ENCODE results near the gene CYTH4. TPM values are rescaled to one million over a fixed set of nuclear protein-coding genes. Genes with fewer than 3 reads are reported as not detected.
A peak's percentile ranks its signal among the peaks of the same experiment; 100 is the strongest.

The CYTH4 gene
- polyA plus RNA-seq, 2 of the 4 experiments (the other 2 are of a cell fraction): 0.05 to 0.10 TPM

GRCh38 chr22:37242395-37242918 lies 39.9 kb upstream of the CYTH4 start:
- Histone ChIP-seq H3K4me3 (no peak overlapping the region), H3K27ac (peak overlapping the region in 1 of 2 experiments; percentile 44; a peak in 1 of 6 replicates), H3K9me3 (no peaks in the 10 kb centered on the region), H3K4me1 (peaks cover 3% of the 10 kb centered on the region; the same call in 1 of the 3 replicates), H3K4me2 (no peak overlapping the region)
- no peak for FAIRE-seq
- ChIA-PET POLR2A (no interaction called here), CTCF (interaction anchor here (0.8 to 4.9 kb wide), 4 partner anchors 8 to 43 kb away, joined by 3 to 42 read pairs (median 4); no protein-coding TSS in a partner anchor)
- peak in 1 of 2 experiments; percentile 18; a peak in 1 of 6 replicates for ATAC-seq
- WGBS (ENCODE audit: missing lambda C conversion rate): 64% methylated on average over 13 of the region's 16 CpGs
- TF ChIP-seq RNF2 (IDR thresholded peaks at IDR 0.05; ENCODE audit: borderline replicate concordance, low read depth): no peak
- no peak for TF ChIP-seq NR3C1 (IDR thresholded peaks at IDR 0.05)
- TF ChIP-seq ELK1 (IDR thresholded peaks at IDR 0.05; ENCODE audit: low read depth, low read length): no peak
- no peak for TF ChIP-seq JUN (IDR thresholded peaks at IDR 0.05)
- TF ChIP-seq KDM1A (IDR thresholded peaks at IDR 0.05; ENCODE audit: low read depth): no peak
- no peak for TF ChIP-seq NFE2L2 (conservative IDR thresholded peaks at IDR 0.05; ENCODE audit: low read length)
- no peak for TF ChIP-seq ZNF302 (CRISPR knock-in tag; IDR thresholded peaks at IDR 0.05)
- TF ChIP-seq ESRRA (IDR thresholded peaks at IDR 0.05; ENCODE audit: borderline replicate concordance, low read length): no peak
- no peak for TF ChIP-seq RARB (CRISPR knock-in tag; IDR thresholded peaks at IDR 0.05)
- TF ChIP-seq HES2 (IDR thresholded peaks at IDR 0.05): no peak
- no peak for TF ChIP-seq EHMT2 (IDR thresholded peaks at IDR 0.05; ENCODE audit: low read depth)
- TF ChIP-seq HDAC2 (IDR thresholded peaks at IDR 0.05): no peak
- DNase-seq (ENCODE audit: low read depth in 1 of 2, low spot score in 1 of 2): no peak

GRCh38 chr22:37243402-37244113 lies 38.8 kb upstream of the CYTH4 start:
- no peak overlapping the region for H3K4me2 ChIP-seq
- ATAC-seq (no peak), FAIRE-seq (no peak), DNase-seq (ENCODE audit: low read depth in 1 of 2, low spot score in 1 of 2) (no peak)
- H3K4me1 ChIP-seq: peaks cover 3% of the 10 kb centered on the region; the same call in 1 of the 3 replicates
- H3K9me3 ChIP-seq: no peaks in the 10 kb centered on the region
- 74% methylated on average over 8 of the region's 12 CpGs for WGBS (ENCODE audit: missing lambda C conversion rate)
- TF ChIP-seq PHF8 (IDR thresholded peaks at IDR 0.05; ENCODE audit: borderline replicate concordance, low read depth): no peak
- no peak for TF ChIP-seq JUN (IDR thresholded peaks at IDR 0.05)
- no peak for TF ChIP-seq ZSCAN20 (CRISPR knock-in tag; IDR thresholded peaks at IDR 0.05)
- TF ChIP-seq MYC (IDR thresholded peaks at IDR 0.05; ENCODE audit: borderline replicate concordance, low read length): no peak
- no peak for TF ChIP-seq CHD2 (IDR thresholded peaks at IDR 0.05; ENCODE audit: low read length, partially characterized antibody)
- no peak for TF ChIP-seq CBX2 (IDR thresholded peaks at IDR 0.05; ENCODE audit: borderline replicate concordance, low read depth)
- TF ChIP-seq ZFP36 (IDR thresholded peaks at IDR 0.05; ENCODE audit: borderline replicate concordance, partially characterized antibody): peak; percentile 38
- TF ChIP-seq REST (IDR thresholded peaks at IDR 0.05): no peak
- CTCF ChIA-PET: interaction anchor here (0.6 to 4.9 kb wide), 6 partner anchors 17 to 288 kb away, joined by 3 to 42 read pairs (median 4); no protein-coding TSS in a partner anchor
- no peak overlapping the region for H3K4me3 ChIP-seq
- POLR2A ChIA-PET: no interaction called here
- no peak overlapping the region for H3K27ac ChIP-seq
